SK-N-MC (cell line): ENCODE measurements around the gene PIK3CG.
"Not testable (repeated sequence)": the region's sequence is repeated elsewhere in the genome, so short reads cannot be mapped to it uniquely, and the experiment has no call there.

Experiments used
- DNase-seq: peaks from one replicate; pipeline ENCODE4 v3.0.0-alpha.2; 2011; ENCODE audit warnings: low read depth, low spot score
- H3K27ac ChIP-seq: fragments of 200-600 bp; sonication (generic); 2 replicates; pipeline ENCODE4 v1.5.1; 2016; ENCODE audit warnings: mixed run types
- H3K36me3 ChIP-seq: fragments of 200-600 bp; sonication (generic); 2 replicates; pipeline ENCODE4 v1.6.1; 2017; ENCODE audit warnings: antibody characterized with exemption, low read length, mixed read lengths; ENCODE audit not compliant: insufficient read depth
- H3K4me3 ChIP-seq: fragments of 200-600 bp; sonication (generic); 2 replicates; pipeline ENCODE4 v1.5.1; 2016
- H3K9ac ChIP-seq: fragments of 200-600 bp; sonication (generic); 2 replicates; pipeline ENCODE4 v1.8.0; 2017; ENCODE audit warnings: mixed run types, mixed read lengths; ENCODE audit not compliant: insufficient read length
- H3K9me3 ChIP-seq: fragments of 200-600 bp; sonication (generic); 2 replicates; pipeline ENCODE4 v1.6.1; 2017; ENCODE audit warnings: low read depth, mild to moderate bottlenecking, antibody characterized with exemption, low read length, moderate library complexity, mixed read lengths
- EZH2 ChIP-seq: fragments of 200-600 bp; sonication (generic); IDR thresholded peaks from one replicate; pipeline ENCODE4 v1.6.1; 2017; ENCODE audit warnings: antibody characterized with exemption
- FOXP2 ChIP-seq: optimal IDR thresholded peaks from 2 replicates; pipeline ENCODE3; 2011; ENCODE audit warnings: mild to moderate bottlenecking, moderate library complexity; ENCODE audit not compliant: insufficient read depth; ENCODE audit errors: extremely low read length, control extremely low read depth
- POLR2AphosphoS5 ChIP-seq: IDR thresholded peaks from 2 replicates; pipeline ENCODE4 v1.6.1; 2012; ENCODE audit warnings: mild to moderate bottlenecking, low read depth, low read length, borderline replicate concordance

PIK3CG gene

GRCh38 chr7:106914018-106914607, 49.0 kb downstream of the PIK3CG start:
- H3K4me3 ChIP-seq = no peak overlapping the region
- no peak overlapping the region for H3K27ac ChIP-seq
- DNase-seq = no peak
- TF ChIP-seq POLR2AphosphoS5 = no peak
- no peak for TF ChIP-seq EZH2
- TF ChIP-seq FOXP2 = no peak
- H3K36me3 ChIP-seq = no peaks in the 10 kb centered on the region
- no peak overlapping the region for H3K9ac ChIP-seq
- no peaks in the 10 kb centered on the region for H3K9me3 ChIP-seq

DNA sequence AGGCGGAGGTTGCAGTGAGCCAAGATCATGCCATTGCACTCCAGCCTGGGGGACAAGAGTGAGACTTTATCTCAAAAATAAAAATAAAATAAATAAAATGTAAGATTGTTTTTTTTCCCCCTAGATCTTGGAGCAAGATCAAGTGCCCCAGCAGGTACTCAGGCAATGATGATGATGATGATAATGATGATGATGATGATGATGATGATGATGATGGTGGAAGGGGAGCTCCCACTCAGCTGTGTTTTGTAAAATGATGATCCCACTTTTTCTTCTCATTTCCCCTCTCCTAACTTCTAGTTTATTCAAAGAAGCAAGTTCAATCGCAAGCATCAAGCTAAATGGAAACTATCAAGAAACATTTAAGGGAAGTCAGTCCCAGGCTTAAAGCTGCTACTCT, 50.3 kb downstream of the PIK3CG start:
- no peaks in the 10 kb centered on the region for H3K9me3 ChIP-seq
- DNase-seq = no peak
- no peaks in the 10 kb centered on the region for H3K36me3 ChIP-seq
- H3K9ac ChIP-seq = no peak overlapping the region
- no peak overlapping the region for H3K4me3 ChIP-seq
- TF ChIP-seq POLR2AphosphoS5 (no peak), EZH2 (no peak), FOXP2 (no peak)
- no peak overlapping the region for H3K27ac ChIP-seq

- Histone ChIP-seq H3K4me3 (no peak overlapping the region), H3K36me3 (no peaks in the 10 kb centered on the region), H3K27ac (no peak overlapping the region), H3K9ac (no peak overlapping the region), H3K9me3 (no peaks in the 10 kb centered on the region)
- TF ChIP-seq FOXP2 = no peak
- no peak for TF ChIP-seq EZH2
- no peak for DNase-seq
Measured at GRCh38 chr7:106915873-106916272, 50.8 kb downstream of the PIK3CG start.

DNA sequence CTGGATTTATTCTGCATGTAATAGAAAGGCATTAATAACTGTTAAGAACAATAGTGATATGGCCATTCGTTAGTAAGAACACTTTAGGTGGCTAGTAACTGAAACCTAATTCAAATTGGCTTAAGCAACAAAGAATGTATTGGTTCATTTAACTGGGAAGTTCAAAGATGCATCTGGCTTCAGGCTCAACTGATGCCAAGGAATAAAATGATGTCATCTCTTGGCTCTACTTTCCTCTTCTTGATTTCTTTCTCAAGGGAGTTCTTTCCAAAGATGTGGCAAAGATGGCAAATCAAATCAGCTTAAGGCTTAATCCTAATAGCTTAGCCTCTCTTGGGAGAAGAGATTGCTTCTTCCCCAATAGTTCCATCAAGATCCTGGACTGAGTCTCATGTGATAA, 51.6 kb downstream of the PIK3CG start:
- Histone ChIP-seq H3K4me3 (no peak overlapping the region), H3K36me3 (no peaks in the 10 kb centered on the region), H3K27ac (no peak overlapping the region), H3K9ac (no peak overlapping the region), H3K9me3 (no peaks in the 10 kb centered on the region)
- TF ChIP-seq FOXP2 (no peak), EZH2 (no peak), POLR2AphosphoS5 (no peak)
- no peak for DNase-seq

- no peaks in the 10 kb centered on the region for H3K9me3 ChIP-seq
- TF ChIP-seq FOXP2 (no peak), EZH2 (no peak), POLR2AphosphoS5 (no peak)
Measured at GRCh38 chr7:106918991-106919390, 53.9 kb downstream of the PIK3CG start.

GRCh38 chr7:106924468-106924867, 59.4 kb downstream of the PIK3CG start:
- not testable (repeated sequence) for H3K9ac ChIP-seq, H3K36me3 ChIP-seq, DNase-seq, H3K9me3 ChIP-seq, H3K4me3 ChIP-seq, H3K27ac ChIP-seq

More at GRCh38 chr7:106918991-106919390, 53.9 kb downstream of the PIK3CG start:
- H3K27ac ChIP-seq = no peak overlapping the region
- DNase-seq = no peak
- H3K9ac ChIP-seq = no peak overlapping the region
- H3K4me3 ChIP-seq = no peak overlapping the region
- no peaks in the 10 kb centered on the region for H3K36me3 ChIP-seq

DNA sequence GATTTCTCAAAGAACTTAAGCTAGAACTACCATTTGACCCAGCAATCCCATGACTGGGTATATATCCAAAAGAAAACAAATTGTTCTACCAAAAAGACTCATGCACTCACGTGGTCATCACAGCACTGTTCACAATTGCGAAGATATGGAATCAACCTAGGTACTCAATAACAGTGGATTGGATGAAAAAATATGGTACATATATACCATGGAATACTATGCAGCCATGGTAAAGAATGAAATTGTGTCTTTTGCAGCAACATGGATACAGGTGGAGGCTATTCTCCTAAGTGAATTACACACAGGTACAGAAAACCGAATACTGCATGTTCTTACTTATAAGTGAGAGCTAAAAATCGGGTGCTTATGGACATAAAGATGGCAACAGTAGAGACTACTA, 61.8 kb downstream of the PIK3CG start:
- H3K36me3 ChIP-seq = no peaks in the 10 kb centered on the region
- H3K9me3 ChIP-seq = no peaks in the 10 kb centered on the region
- no peak for DNase-seq
- TF ChIP-seq EZH2 = no peak
- no peak for TF ChIP-seq POLR2AphosphoS5
- TF ChIP-seq FOXP2 = no peak
- H3K9ac ChIP-seq = no peak overlapping the region
- H3K4me3 ChIP-seq = no peak overlapping the region
- no peak overlapping the region for H3K27ac ChIP-seq

DNA sequence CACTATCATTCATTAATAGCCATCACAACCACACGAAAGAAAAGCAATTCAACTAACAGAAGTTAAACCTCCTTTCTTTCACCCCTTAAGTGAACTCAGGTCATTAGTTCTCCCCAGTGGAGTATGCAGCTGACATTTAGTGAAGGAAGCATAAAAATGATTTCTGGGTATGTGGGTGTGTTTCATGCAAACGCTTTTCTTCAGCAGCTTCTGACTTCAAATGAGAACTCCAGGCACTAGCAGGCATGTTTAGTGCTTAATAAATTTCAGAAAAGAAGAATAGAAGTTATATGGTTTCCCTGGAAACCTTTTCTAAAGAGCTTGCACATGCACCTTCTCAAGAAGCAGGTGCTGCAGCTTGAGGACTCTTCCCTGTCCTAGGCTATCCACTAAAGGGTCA, 62.5 kb downstream of the PIK3CG start:
- H3K27ac ChIP-seq = no peak overlapping the region
- TF ChIP-seq FOXP2 = no peak
- no peak for TF ChIP-seq EZH2
- no peak for TF ChIP-seq POLR2AphosphoS5

GRCh38 chr7:106929616-106930015, 64.5 kb downstream of the PIK3CG start:
- not testable (repeated sequence) for H3K27ac ChIP-seq, H3K9ac ChIP-seq, H3K4me3 ChIP-seq, DNase-seq, H3K36me3 ChIP-seq, H3K9me3 ChIP-seq

More for the DNA sequence above, 62.5 kb downstream of the PIK3CG start:
- Histone ChIP-seq H3K36me3 (no peaks in the 10 kb centered on the region), H3K9ac (no peak overlapping the region), H3K4me3 (no peak overlapping the region), H3K9me3 (no peaks in the 10 kb centered on the region)
- no peak for DNase-seq
